HepG2 (cell line): ENCODE data around the gene OR51T1. TPM values are rescaled to one million over a fixed set of nuclear protein-coding genes. Genes with fewer than 3 reads are reported as not detected.
A peak's percentile ranks its signal among the peaks of the same experiment; 100 is the strongest.

Experiments
- ATAC-seq: fragments of 200-7000 bp; cut with Tn5 transposase; 3 replicates; pipeline ENCODE4 v1.9.1; 2020; ENCODE audit warnings: mild to moderate bottlenecking, moderate library complexity
- BruUV-seq: library from RNA; stranded (reverse); fragments of 400-500 nt; replicated peaks from 2 replicates; lab custom pipeline; 2021; lab: Mats Ljungman, UMichigan
- CTCF ChIA-PET: fragments of 300-600 bp; formaldehyde crosslinking; extraction: SDS; loops from one replicate; lab custom pipeline; 2021; ENCODE audit warnings: low total read pairs, inconsistent platforms, low intra/inter-chr PET ratio; lab: Yijun Ruan, JAX
- POLR2A ChIA-PET: fragments of 350-600 bp; sonication (Branson Sonifier 250); formaldehyde crosslinking; loops from one replicate; lab custom pipeline; 2020; ENCODE audit warnings: antibody characterized with exemption, inconsistent platforms; lab: Yijun Ruan, JAX
- DNase-seq: peaks from one replicate; pipeline ENCODE4 v3.0.0-alpha.2; 2015; ENCODE audit warnings: low spot score
- FAIRE-seq: peaks from 3 replicates; lab custom pipeline; 2011; peaks lifted over from hg19 to GRCh38; lab: Jason Lieb, UNC
- H2AFZ ChIP-seq: one replicate; pipeline ENCODE4 v1.6.1; 2011; ENCODE audit warnings: low read length, inconsistent platforms
- H3K27ac ChIP-seq: fragments of 300-600 bp; 3 replicates; pipeline ENCODE4 v1.8.0; 2011; ENCODE audit warnings: mixed run types, mild to moderate bottlenecking, mixed read lengths, low read length, inconsistent platforms; ENCODE audit not compliant: insufficient read depth; ENCODE audit errors: extremely low read length
- H3K27me3 ChIP-seq, 2 experiments: fragments of 200-600 bp in 1 of 2; 2 replicates in 1 of 2; 3 replicates in 1 of 2; pipeline versions ENCODE4 v1.6.0 to v1.8.0; 2011; ENCODE audit warnings: low read length in 2 of 2, mild to moderate bottlenecking in 2 of 2, moderate library complexity in 2 of 2, inconsistent platforms in 1 of 2; ENCODE audit not compliant: insufficient read depth in 2 of 2, control insufficient read depth in 1 of 2
- H3K36me3 ChIP-seq, 2 experiments: fragments of 200-600 bp in 1 of 2; replicated peaks in 1 of 2; 2 replicates in 1 of 2; 3 replicates in 1 of 2; pipeline versions ENCODE4 v1.5.1 to v1.8.0; 2011; ENCODE audit warnings: low read length in 2 of 2, inconsistent platforms in 1 of 2; ENCODE audit not compliant: insufficient read depth in 2 of 2, control insufficient read depth in 1 of 2
- H3K4me1 ChIP-seq: 2 replicates; pipeline ENCODE4 v1.5.1; 2012; ENCODE audit warnings: low read length, inconsistent platforms; ENCODE audit not compliant: insufficient read depth
- H3K4me2 ChIP-seq: 2 replicates; pipeline ENCODE4 v1.6.0; 2011; ENCODE audit warnings: low read depth, low read length, inconsistent platforms
- H3K4me3 ChIP-seq, 3 experiments: fragments of 200-600 bp in 1 of 3; sonication (generic), shearing (Covaris generic) in 1 of 3; replicated peaks in 1 of 3; 2 replicates each; pipeline ENCODE4 v1.5.1; 2011 to 2016; ENCODE audit warnings: low read length in 3 of 3, inconsistent platforms in 2 of 3, low read depth in 2 of 3, mild to moderate bottlenecking in 2 of 3, control low read depth in 1 of 3, mixed read lengths in 1 of 3; ENCODE audit not compliant: insufficient read depth in 1 of 3
- H3K79me2 ChIP-seq: one replicate; pipeline ENCODE4 v1.6.1; 2011; ENCODE audit warnings: low read length, inconsistent platforms; ENCODE audit not compliant: insufficient read depth
- H3K9ac ChIP-seq: 2 replicates; pipeline ENCODE4 v1.6.0; 2011; ENCODE audit warnings: mild to moderate bottlenecking, low read depth, low read length, inconsistent platforms; ENCODE audit not compliant: insufficient read depth
- H3K9me3 ChIP-seq: 2 replicates; pipeline ENCODE4 v1.5.1; 2012; ENCODE audit warnings: mild to moderate bottlenecking, low read length
- H4K20me1 ChIP-seq: 2 replicates; pipeline ENCODE4 v1.6.0; 2011; ENCODE audit warnings: inconsistent platforms, mild to moderate bottlenecking, low read length, moderate library complexity; ENCODE audit not compliant: insufficient read depth
- GMEB1 ChIP-seq: sonication (generic); formaldehyde crosslinking; IDR thresholded peaks from 2 replicates; pipeline ENCODE4 v1.5.1; 2020; ENCODE audit warnings: missing genetic modification reagents, mild to moderate bottlenecking, borderline replicate concordance
- HNF1A ChIP-seq, 2 experiments: sonication (generic) in 1 of 2; formaldehyde crosslinking in 1 of 2; IDR thresholded peaks; 2 replicates each; pipeline versions ENCODE4 v1.4.0 to v1.6.1; 2016 to 2020; ENCODE audit warnings: borderline replicate concordance in 1 of 2, low read depth in 1 of 2, mild to moderate bottlenecking in 1 of 2, missing genetic modification reagents in 1 of 2
- HNF1B ChIP-seq: sonication (generic); formaldehyde crosslinking; IDR thresholded peaks from 2 replicates; pipeline ENCODE4 v1.5.1; 2020; ENCODE audit warnings: mild to moderate bottlenecking, moderate library complexity, missing genetic modification reagents
- ISL2 ChIP-seq: sonication (generic); formaldehyde crosslinking; IDR thresholded peaks from 2 replicates; pipeline ENCODE4 v1.5.0; 2020; ENCODE audit warnings: missing genetic modification reagents
- TCF7 ChIP-seq: sonication (generic); IDR thresholded peaks from 2 replicates; pipeline ENCODE4 v1.6.1; 2016; ENCODE audit warnings: antibody characterized with exemption, low read depth
- ZBTB38 ChIP-seq: sonication (generic); formaldehyde crosslinking; IDR thresholded peaks from 2 replicates; pipeline ENCODE4 v1.5.1; 2020; ENCODE audit warnings: mild to moderate bottlenecking, missing genetic modification reagents
- ZNF383 ChIP-seq: sonication (generic); formaldehyde crosslinking; IDR thresholded peaks from 2 replicates; pipeline ENCODE4 v1.4.0; 2020; ENCODE audit warnings: missing genetic modification reagents, mild to moderate bottlenecking, borderline replicate concordance
- ZNF713 ChIP-seq: sonication (generic); formaldehyde crosslinking; IDR thresholded peaks from 2 replicates; pipeline ENCODE4 v1.4.0; 2020; ENCODE audit warnings: mild to moderate bottlenecking, missing genetic modification reagents
- in situ Hi-C: cut with HindIII; loops from 2 replicates; pipeline ENCODE4 v1.10.0; 2017; ENCODE audit warnings: low pct_unique_long_range_greater_than_20kb; ENCODE audit not compliant: extremely low pct_ligation_motif_present
- intact Hi-C: fragments of 100-400 bp; cut with micrococcal nuclease; formaldehyde crosslinking; loops from one replicate; pipeline ENCODE4 v1.10.0; 2022; ENCODE audit not compliant: unreplicated experiment
- polyA plus RNA-seq, 8 experiments: library from polyadenylated mRNA; depleted of rRNA in 3 of 8; stranded (reverse) in 7 of 8; unstranded in 1 of 8; fragments of >200 nt; fragmentation: Illumina TruSeq in 4 of 8; extraction: Trizol in 4 of 8; gene quantifications; 2 replicates each; pipeline versions ENCODE4 v1.2.1 to v1.2.3, GENCODE V29; 2011 to 2016; ENCODE audit warnings: low read depth in 4 of 8, missing spikeins in 1 of 8, mixed read lengths in 1 of 8; ENCODE audit not compliant: insufficient read depth in 1 of 8
- total RNA-seq, 5 experiments: library from RNA; depleted of rRNA; stranded (reverse); fragments of >200 nt; fragmentation: Illumina TruSeq; extraction: Trizol; gene quantifications; 2 replicates each; pipeline ENCODE4 v1.2.3, GENCODE V29; 2016; ENCODE audit warnings: low read depth in 1 of 5

Gene OR51T1
- total and polyA plus RNA-seq, 2 of the 13 experiments (the other 11 are each of a cell fraction or from before 2014, with no cell fraction given) = not detected

- Histone ChIP-seq H3K9ac (no peak within 1 kb of the TSS), H3K36me3 (no peaks in the 10 kb centered on the region), H3K4me3 (no peak within 1 kb of the TSS), H3K79me2 (no peaks in the 10 kb centered on the region), H3K4me2 (no peak within 1 kb of the TSS), H3K9me3 (no peaks in the 10 kb centered on the region), H2AFZ (no peak within 1 kb of the TSS), H3K27ac (no peak within 1 kb of the TSS), H3K4me1 (no peaks in the 10 kb centered on the region), H3K27me3 (no peaks in the 10 kb centered on the region), H4K20me1 (no peaks in the 10 kb centered on the region)
- ATAC-seq (no peak), DNase-seq (no peak), FAIRE-seq (no peak)
- ChIA-PET POLR2A (no interaction called here), CTCF (no interaction called here)
- intact Hi-C loops = no loop called here
- BruUV-seq = no TSS peak
- in situ Hi-C loops = no loop called here
- no peak for TF ChIP-seq ISL2 (CRISPR knock-in tag)
- TF ChIP-seq GMEB1 (CRISPR knock-in tag) = no peak
- TF ChIP-seq ZNF383 (CRISPR knock-in tag) = no peak
- TF ChIP-seq ZNF713 = no peak
- TF ChIP-seq ZBTB38 (CRISPR knock-in tag) = no peak
Observed at GRCh38 chr11:4903484-4903883, 21.8 kb downstream of the OR51T1 start, which contains the start of gene OR51A7. Gene OR51A7, plus strand, starts transcription at chr11:4903783. Its CDS starts 3,587 bp downstream, at chr11:4907370.

GRCh38 chr11:4916581-4916980, 34.9 kb downstream of the OR51T1 start:
- Histone ChIP-seq H2AFZ (no peak overlapping the region), H4K20me1 (no peaks in the 10 kb centered on the region), H3K9ac (no peak overlapping the region), H3K4me2 (no peak overlapping the region), H3K79me2 (no peaks in the 10 kb centered on the region), H3K4me1 (no peaks in the 10 kb centered on the region), H3K36me3 (no peaks in the 10 kb centered on the region), H3K27ac (no peak overlapping the region), H3K27me3 (no peaks in the 10 kb centered on the region; a peak in 2 of 5 replicates), H3K4me3 (no peak overlapping the region), H3K9me3 (no peaks in the 10 kb centered on the region)
- DNase-seq (peak; percentile 31), ATAC-seq (peak; percentile 83), FAIRE-seq (peak; percentile 44)
- in situ Hi-C loops (no loop called here), intact Hi-C loops (no loop called here)
- CTCF ChIA-PET = no interaction called here
- POLR2A ChIA-PET = no interaction called here
- no TSS peak for BruUV-seq
- TF ChIP-seq TCF7 (0 out of 2 replicates have a peak, but pooled peaks have one; percentile 8), HNF1B (CRISPR knock-in tag) (peak; percentile 43; the same call in 1 of the 2 replicates), HNF1A (IDR thresholded peaks at IDR 0.05; ENCODE audit: low read depth) (peak; percentile 23; the same call in 1 of the 2 replicates), HNF1A (CRISPR knock-in tag; IDR thresholded peaks at IDR 0.05; ENCODE audit: borderline replicate concordance) (no peak)
